Neural progenitor cell (in vitro differentiated cells): ENCODE measurements around the gene HINT3. TPM values are rescaled to one million over a fixed set of nuclear protein-coding genes. Genes with fewer than 3 reads are reported as not detected.

ENCODE experiments used
- DNase-seq: peaks from one replicate; pipeline ENCODE4 v3.0.0-alpha.2; 2016; ENCODE audit warnings: low spot score
- H2AFZ ChIP-seq: fragments of 200-600 bp; sonication (generic); replicated peaks from 2 replicates; pipeline ENCODE4 v1.6.1; 2016; ENCODE audit warnings: antibody characterized with exemption
- H3F3A ChIP-seq: fragments of 200-600 bp; sonication (generic); 2 replicates; pipeline ENCODE4 v1.6.1; 2016; ENCODE audit warnings: antibody characterized with exemption, low read depth
- H3K27ac ChIP-seq: fragments of 200-600 bp; sonication (generic); 2 replicates; pipeline ENCODE4 v1.5.1; 2016; ENCODE audit warnings: mild to moderate bottlenecking
- H3K27me3 ChIP-seq: fragments of 200-600 bp; sonication (generic); 2 replicates; pipeline ENCODE4 v1.6.1; 2016; ENCODE audit warnings: mild to moderate bottlenecking, moderate library complexity
- H3K36me3 ChIP-seq: fragments of 200-600 bp; sonication (generic); 2 replicates; pipeline ENCODE4 v1.5.1; 2016
- H3K4me1 ChIP-seq: fragments of 200-600 bp; sonication (generic); 2 replicates; pipeline ENCODE4 v1.6.1; 2016; ENCODE audit warnings: mixed run types
- H3K4me2 ChIP-seq: fragments of 200-600 bp; sonication (generic); 2 replicates; pipeline ENCODE4 v1.6.1; 2016
- H3K4me3 ChIP-seq: fragments of 200-600 bp; sonication (generic); 2 replicates; pipeline ENCODE4 v1.5.1; 2016
- H3K79me2 ChIP-seq: fragments of 200-600 bp; sonication (generic); 2 replicates; pipeline ENCODE4 v1.6.1; 2016; ENCODE audit warnings: low read depth
- H3K9ac ChIP-seq: fragments of 200-600 bp; sonication (generic); 2 replicates; pipeline ENCODE4 v1.6.1; 2016
- H3K9me3 ChIP-seq: fragments of 200-600 bp; sonication (generic); 2 replicates; pipeline ENCODE4 v1.5.1; 2016; ENCODE audit warnings: low read depth
- H4K20me1 ChIP-seq: fragments of 200-600 bp; sonication (generic); 2 replicates; pipeline ENCODE4 v1.6.1; 2016; ENCODE audit warnings: low read depth
- H3K27ac Mint-ChIP-seq: 3 replicates; pipeline ENCODE4 v1.8.0; 2021; ENCODE audit warnings: mixed read lengths
- H3K27me3 Mint-ChIP-seq: 2 replicates; pipeline ENCODE4 v1.8.0; 2022; ENCODE audit warnings: low read depth, mild to moderate bottlenecking, inconsistent platforms, moderate library complexity, mixed read lengths; ENCODE audit not compliant: insufficient read depth
- H3K36me3 Mint-ChIP-seq: 3 replicates; pipeline ENCODE4 v1.8.0; 2021; ENCODE audit warnings: mixed read lengths
- H3K4me1 Mint-ChIP-seq: 3 replicates; pipeline ENCODE4 v1.8.0; 2021; ENCODE audit warnings: mixed read lengths
- H3K4me3 Mint-ChIP-seq: 3 replicates; pipeline ENCODE4 v1.8.0; 2021; ENCODE audit warnings: mild to moderate bottlenecking, moderate library complexity, mixed read lengths
- H3K9me3 Mint-ChIP-seq: 3 replicates; pipeline ENCODE4 v1.8.0; 2020; ENCODE audit warnings: mixed read lengths
- CTCF ChIP-seq: fragments of 200-600 bp; sonication (generic); IDR thresholded peaks from 2 replicates; pipeline ENCODE4 v1.5.1; 2017; ENCODE audit warnings: antibody characterized with exemption, mild to moderate bottlenecking
- EZH2 ChIP-seq: fragments of 200-600 bp; sonication (generic); IDR thresholded peaks from 2 replicates; pipeline ENCODE4 v1.6.1; 2017; ENCODE audit warnings: antibody characterized with exemption, mild to moderate bottlenecking, moderate library complexity
- EZH2phosphoT487 ChIP-seq: fragments of 200-600 bp; sonication (generic); IDR thresholded peaks from 2 replicates; pipeline ENCODE4 v1.6.1; 2017; ENCODE audit warnings: antibody characterized with exemption
- small RNA-seq: library from RNA; depleted of rRNA; stranded (forward); fragments of <200 nt; gene quantifications from one replicate; pipeline ENCODE3, GENCODE V24; 2015
- total RNA-seq: library from RNA; depleted of rRNA; stranded (reverse); fragments of >200 nt; gene quantifications from 2 replicates; pipeline ENCODE4 v1.2.3, GENCODE V29; 2015; ENCODE audit warnings: low replicate concordance

Gene HINT3
- total RNA-seq, 1 donor from 2014 or later: 29.6 TPM

- H3K27me3 Mint-ChIP-seq: no peaks in the 10 kb centered on the region
- H3K36me3 Mint-ChIP-seq: peaks cover 32% of the 10 kb centered on the region
These were observed 69.4 kb downstream of the HINT3 start for GRCh38 chr6:126026001-126026400.

GRCh38 chr6:126027601-126028000 lies 71.0 kb downstream of the HINT3 start:
- no peak overlapping the region for H3K27ac ChIP-seq
- DNase-seq: no peak
- no peak overlapping the region for H3K4me2 ChIP-seq
- no peak overlapping the region for H2AFZ ChIP-seq
- no peak overlapping the region for H3K4me3 Mint-ChIP-seq
- H3K36me3 Mint-ChIP-seq: peaks cover 24% of the 10 kb centered on the region
- H4K20me1 ChIP-seq: no peaks in the 10 kb centered on the region
- no peaks in the 10 kb centered on the region for H3K4me1 ChIP-seq
- H3K9me3 Mint-ChIP-seq: no peaks in the 10 kb centered on the region
- H3K4me3 ChIP-seq: no peak overlapping the region
- no peak overlapping the region for H3K27ac Mint-ChIP-seq
- peaks cover 21% of the 10 kb centered on the region for H3K36me3 ChIP-seq
- H3K9me3 ChIP-seq: no peaks in the 10 kb centered on the region
- no peaks in the 10 kb centered on the region for H3K4me1 Mint-ChIP-seq
- TF ChIP-seq EZH2phosphoT487 (no peak), CTCF (no peak), EZH2 (no peak)
- no peaks in the 10 kb centered on the region for H3F3A ChIP-seq
- no peaks in the 10 kb centered on the region for H3K27me3 Mint-ChIP-seq
- no peaks in the 10 kb centered on the region for H3K27me3 ChIP-seq
- no peak overlapping the region for H3K9ac ChIP-seq
- H3K79me2 ChIP-seq: no peaks in the 10 kb centered on the region

More at GRCh38 chr6:126026001-126026400, 69.4 kb downstream of the HINT3 start:
- Histone ChIP-seq H3K9ac (no peak overlapping the region), H3F3A (no peaks in the 10 kb centered on the region), H3K4me2 (no peak overlapping the region), H3K36me3 (peaks cover 33% of the 10 kb centered on the region), H3K4me1 (no peaks in the 10 kb centered on the region), H2AFZ (no peak overlapping the region), H3K4me3 (no peak overlapping the region), H4K20me1 (no peaks in the 10 kb centered on the region), H3K9me3 (no peaks in the 10 kb centered on the region), H3K79me2 (no peaks in the 10 kb centered on the region), H3K27me3 (no peaks in the 10 kb centered on the region), H3K27ac (no peak overlapping the region)
- Mint-ChIP-seq H3K4me3 (no peak overlapping the region), H3K9me3 (no peaks in the 10 kb centered on the region), H3K27ac (no peak overlapping the region), H3K4me1 (no peaks in the 10 kb centered on the region)
- no peak for TF ChIP-seq EZH2
- TF ChIP-seq CTCF: no peak
- TF ChIP-seq EZH2phosphoT487: no peak
- DNase-seq: no peak

Small RNA genes lying within 50 kb of the gene (small RNA-seq; reads per million reads assigned to genes)
- not detected for gene RNA5SP216

Other genes with a start within 250 kb of the HINT3 start
- gene HEY2, start 207.1 kb upstream of the HINT3 start, total RNA-seq: 0.74 and 1.1 TPM in 2 replicates
- gene NCOA7, start 165.8 kb upstream of the HINT3 start, total RNA-seq: 2.8 and 7.7 TPM in 2 replicates
- 51.9 and 105 TPM in 2 replicates for gene TRMT11, start 29.8 kb downstream of the HINT3 start, total RNA-seq